ENCODE measurements around the gene PVRIG. TPM values are rescaled to one million over a fixed set of nuclear protein-coding genes. Genes with fewer than 3 reads are reported as not detected.
A peak's percentile ranks its signal among the peaks of the same experiment; 100 is the strongest.

Gene PVRIG
- total and polyA plus RNA-seq, 9 of the 15 experiments (the other 6 are each of a cell fraction or from before 2014, with no cell fraction given): 0.16 to 0.64 TPM; not detected in 7

DNA sequence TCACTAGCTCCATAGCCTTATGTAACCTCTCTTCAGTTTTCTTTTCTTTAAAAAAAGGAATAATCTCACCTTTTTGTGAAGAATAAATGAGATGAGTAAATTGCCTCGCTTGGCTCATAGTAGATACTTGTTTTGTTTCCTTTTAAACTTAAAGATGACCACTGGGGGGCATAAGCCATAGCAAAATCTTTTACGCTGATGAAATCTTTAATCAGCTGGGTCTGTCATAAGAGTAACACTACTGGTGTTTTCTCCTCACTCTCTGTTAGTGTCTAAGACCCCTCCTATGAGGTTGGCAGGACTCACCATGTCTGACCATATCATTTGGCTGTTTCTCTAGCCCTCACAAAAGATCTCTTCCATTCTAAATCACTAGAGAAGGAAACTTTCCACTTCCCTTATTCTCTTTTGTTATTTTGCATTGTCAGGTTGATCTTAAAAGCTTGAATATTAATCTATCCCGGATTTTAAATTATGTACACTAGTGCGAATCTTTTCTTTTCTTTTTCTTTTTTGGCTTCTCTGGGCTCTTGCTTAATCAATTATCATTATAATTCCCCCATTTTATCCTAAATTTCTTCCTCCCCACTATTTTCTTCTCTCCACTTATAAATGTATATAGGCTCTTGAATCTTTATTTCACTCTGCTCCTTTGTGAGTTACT lies 29.6 kb upstream of the PVRIG start (continued):
- TF ChIP-seq MYBL2 (IDR thresholded peaks at IDR 0.05; ENCODE audit: low read depth): no peak
- no peak for TF ChIP-seq MYBL2 (CRISPR knock-in tag; IDR thresholded peaks at IDR 0.05; ENCODE audit: borderline replicate concordance)
- no peak for TF ChIP-seq MEF2A (IDR thresholded peaks at IDR 0.05; ENCODE audit: control insufficient read depth, low read depth, low read length)
- TF ChIP-seq, protein P1, sequence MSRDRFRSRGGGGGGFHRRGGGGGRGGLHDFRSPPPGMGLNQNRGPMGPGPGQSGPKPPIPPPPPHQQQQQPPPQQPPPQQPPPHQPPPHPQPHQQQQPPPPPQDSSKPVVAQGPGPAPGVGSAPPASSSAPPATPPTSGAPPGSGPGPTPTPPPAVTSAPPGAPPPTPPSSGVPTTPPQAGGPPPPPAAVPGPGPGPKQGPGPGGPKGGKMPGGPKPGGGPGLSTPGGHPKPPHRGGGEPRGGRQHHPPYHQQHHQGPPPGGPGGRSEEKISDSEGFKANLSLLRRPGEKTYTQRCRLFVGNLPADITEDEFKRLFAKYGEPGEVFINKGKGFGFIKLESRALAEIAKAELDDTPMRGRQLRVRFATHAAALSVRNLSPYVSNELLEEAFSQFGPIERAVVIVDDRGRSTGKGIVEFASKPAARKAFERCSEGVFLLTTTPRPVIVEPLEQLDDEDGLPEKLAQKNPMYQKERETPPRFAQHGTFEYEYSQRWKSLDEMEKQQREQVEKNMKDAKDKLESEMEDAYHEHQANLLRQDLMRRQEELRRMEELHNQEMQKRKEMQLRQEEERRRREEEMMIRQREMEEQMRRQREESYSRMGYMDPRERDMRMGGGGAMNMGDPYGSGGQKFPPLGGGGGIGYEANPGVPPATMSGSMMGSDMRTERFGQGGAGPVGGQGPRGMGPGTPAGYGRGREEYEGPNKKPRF (IDR thresholded peaks at IDR 0.05; ENCODE audit: low read depth, low read length): no peak
- TF ChIP-seq NRF1 (conservative IDR thresholded peaks at IDR 0.05 in 1 of 2, IDR thresholded peaks at IDR 0.05 in 1 of 2): no peak
- TF ChIP-seq, protein P2, sequence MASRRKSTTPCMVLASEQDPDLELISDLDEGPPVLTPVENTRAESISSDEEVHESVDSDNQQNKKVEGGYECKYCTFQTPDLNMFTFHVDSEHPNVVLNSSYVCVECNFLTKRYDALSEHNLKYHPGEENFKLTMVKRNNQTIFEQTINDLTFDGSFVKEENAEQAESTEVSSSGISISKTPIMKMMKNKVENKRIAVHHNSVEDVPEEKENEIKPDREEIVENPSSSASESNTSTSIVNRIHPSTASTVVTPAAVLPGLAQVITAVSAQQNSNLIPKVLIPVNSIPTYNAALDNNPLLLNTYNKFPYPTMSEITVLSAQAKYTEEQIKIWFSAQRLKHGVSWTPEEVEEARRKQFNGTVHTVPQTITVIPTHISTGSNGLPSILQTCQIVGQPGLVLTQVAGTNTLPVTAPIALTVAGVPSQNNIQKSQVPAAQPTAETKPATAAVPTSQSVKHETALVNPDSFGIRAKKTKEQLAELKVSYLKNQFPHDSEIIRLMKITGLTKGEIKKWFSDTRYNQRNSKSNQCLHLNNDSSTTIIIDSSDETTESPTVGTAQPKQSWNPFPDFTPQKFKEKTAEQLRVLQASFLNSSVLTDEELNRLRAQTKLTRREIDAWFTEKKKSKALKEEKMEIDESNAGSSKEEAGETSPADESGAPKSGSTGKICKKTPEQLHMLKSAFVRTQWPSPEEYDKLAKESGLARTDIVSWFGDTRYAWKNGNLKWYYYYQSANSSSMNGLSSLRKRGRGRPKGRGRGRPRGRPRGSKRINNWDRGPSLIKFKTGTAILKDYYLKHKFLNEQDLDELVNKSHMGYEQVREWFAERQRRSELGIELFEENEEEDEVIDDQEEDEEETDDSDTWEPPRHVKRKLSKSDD (conservative IDR thresholded peaks at IDR 0.05; ENCODE audit: low read length): no peak
- no peak for TF ChIP-seq NFE2 (IDR thresholded peaks at IDR 0.05; ENCODE audit: low read depth)
- TF ChIP-seq RAD21 (CRISPR knock-in tag; conservative IDR thresholded peaks at IDR 0.05 in 1 of 2, IDR thresholded peaks at IDR 0.05 in 1 of 2): peak; percentile 78 to 83
- TF ChIP-seq, protein P3, sequence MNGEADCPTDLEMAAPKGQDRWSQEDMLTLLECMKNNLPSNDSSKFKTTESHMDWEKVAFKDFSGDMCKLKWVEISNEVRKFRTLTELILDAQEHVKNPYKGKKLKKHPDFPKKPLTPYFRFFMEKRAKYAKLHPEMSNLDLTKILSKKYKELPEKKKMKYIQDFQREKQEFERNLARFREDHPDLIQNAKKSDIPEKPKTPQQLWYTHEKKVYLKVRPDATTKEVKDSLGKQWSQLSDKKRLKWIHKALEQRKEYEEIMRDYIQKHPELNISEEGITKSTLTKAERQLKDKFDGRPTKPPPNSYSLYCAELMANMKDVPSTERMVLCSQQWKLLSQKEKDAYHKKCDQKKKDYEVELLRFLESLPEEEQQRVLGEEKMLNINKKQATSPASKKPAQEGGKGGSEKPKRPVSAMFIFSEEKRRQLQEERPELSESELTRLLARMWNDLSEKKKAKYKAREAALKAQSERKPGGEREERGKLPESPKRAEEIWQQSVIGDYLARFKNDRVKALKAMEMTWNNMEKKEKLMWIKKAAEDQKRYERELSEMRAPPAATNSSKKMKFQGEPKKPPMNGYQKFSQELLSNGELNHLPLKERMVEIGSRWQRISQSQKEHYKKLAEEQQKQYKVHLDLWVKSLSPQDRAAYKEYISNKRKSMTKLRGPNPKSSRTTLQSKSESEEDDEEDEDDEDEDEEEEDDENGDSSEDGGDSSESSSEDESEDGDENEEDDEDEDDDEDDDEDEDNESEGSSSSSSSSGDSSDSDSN (IDR thresholded peaks at IDR 0.05; ENCODE audit: borderline replicate concordance in 1 of 2, low read depth in 2 of 2, low read length in 2 of 2): no peak
- TF ChIP-seq ZNF274 (IDR thresholded peaks at IDR 0.05; ENCODE audit: borderline replicate concordance, low read depth, low read length): no peak
- TF ChIP-seq CTCFL (IDR thresholded peaks at IDR 0.05; ENCODE audit: borderline replicate concordance, insufficient read depth, low read depth, low read length, poor library complexity, severe bottlenecking): no peak
- TF ChIP-seq GATA2 (CRISPR knock-in tag; IDR thresholded peaks at IDR 0.05): peak; percentile 25; the same call in 1 of the 2 replicates
- no peak for TF ChIP-seq KDM4B (IDR thresholded peaks at IDR 0.05; ENCODE audit: borderline replicate concordance in 2 of 2, low read depth in 1 of 2)
- TF ChIP-seq, protein P4, sequence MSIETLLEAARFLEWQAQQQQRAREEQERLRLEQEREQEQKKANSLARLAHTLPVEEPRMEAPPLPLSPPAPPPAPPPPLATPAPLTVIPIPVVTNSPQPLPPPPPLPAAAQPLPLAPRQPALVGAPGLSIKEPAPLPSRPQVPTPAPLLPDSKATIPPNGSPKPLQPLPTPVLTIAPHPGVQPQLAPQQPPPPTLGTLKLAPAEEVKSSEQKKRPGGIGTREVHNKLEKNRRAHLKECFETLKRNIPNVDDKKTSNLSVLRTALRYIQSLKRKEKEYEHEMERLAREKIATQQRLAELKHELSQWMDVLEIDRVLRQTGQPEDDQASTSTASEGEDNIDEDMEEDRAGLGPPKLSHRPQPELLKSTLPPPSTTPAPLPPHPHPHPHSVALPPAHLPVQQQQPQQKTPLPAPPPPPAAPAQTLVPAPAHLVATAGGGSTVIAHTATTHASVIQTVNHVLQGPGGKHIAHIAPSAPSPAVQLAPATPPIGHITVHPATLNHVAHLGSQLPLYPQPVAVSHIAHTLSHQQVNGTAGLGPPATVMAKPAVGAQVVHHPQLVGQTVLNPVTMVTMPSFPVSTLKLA (conservative IDR thresholded peaks at IDR 0.05): no peak
- TF ChIP-seq CC2D1A (IDR thresholded peaks at IDR 0.05): no peak

Measured in K562 (cell line).